AG09309 (cell line): ENCODE data around the gene RELN.

ENCODE experiments used
- DNase-seq: peaks from one replicate; pipeline ENCODE4 v3.0.0-alpha.2; 2010; ENCODE audit warnings: low read depth
- H3K4me3 ChIP-seq: 2 replicates; pipeline ENCODE4 v1.5.1; 2011; ENCODE audit warnings: mild to moderate bottlenecking, low read depth, low read length, moderate library complexity; ENCODE audit not compliant: control insufficient read depth
- TF ChIP-seq, protein P1 (sequence below): IDR thresholded peaks from 2 replicates; pipeline ENCODE4 v1.5.1; 2011; ENCODE audit warnings: mild to moderate bottlenecking, low read depth, low read length, inconsistent platforms; ENCODE audit not compliant: insufficient read depth, control insufficient read depth; ENCODE audit errors: missing control alignments

Gene RELN

DNA sequence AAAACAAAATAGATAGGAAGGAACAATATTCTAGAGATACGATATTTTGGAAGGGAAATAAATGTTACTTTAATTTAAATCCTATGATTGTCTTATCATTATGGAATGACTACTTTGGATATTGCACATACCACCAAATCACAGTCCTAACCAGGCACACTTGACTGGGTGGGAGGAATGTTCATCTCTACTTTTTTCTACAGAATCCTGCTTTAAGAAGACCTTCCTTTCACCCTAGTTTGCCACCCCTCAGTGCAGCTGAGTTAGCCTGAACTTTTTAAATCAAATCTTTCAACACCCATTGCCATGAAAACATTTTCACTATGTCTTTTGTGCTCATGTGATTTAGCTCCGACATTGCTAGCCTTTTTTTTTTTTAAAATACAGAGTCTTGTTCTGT, 38.1 kb downstream of the RELN start:
- no peak for DNase-seq
- TF ChIP-seq, protein P1, sequence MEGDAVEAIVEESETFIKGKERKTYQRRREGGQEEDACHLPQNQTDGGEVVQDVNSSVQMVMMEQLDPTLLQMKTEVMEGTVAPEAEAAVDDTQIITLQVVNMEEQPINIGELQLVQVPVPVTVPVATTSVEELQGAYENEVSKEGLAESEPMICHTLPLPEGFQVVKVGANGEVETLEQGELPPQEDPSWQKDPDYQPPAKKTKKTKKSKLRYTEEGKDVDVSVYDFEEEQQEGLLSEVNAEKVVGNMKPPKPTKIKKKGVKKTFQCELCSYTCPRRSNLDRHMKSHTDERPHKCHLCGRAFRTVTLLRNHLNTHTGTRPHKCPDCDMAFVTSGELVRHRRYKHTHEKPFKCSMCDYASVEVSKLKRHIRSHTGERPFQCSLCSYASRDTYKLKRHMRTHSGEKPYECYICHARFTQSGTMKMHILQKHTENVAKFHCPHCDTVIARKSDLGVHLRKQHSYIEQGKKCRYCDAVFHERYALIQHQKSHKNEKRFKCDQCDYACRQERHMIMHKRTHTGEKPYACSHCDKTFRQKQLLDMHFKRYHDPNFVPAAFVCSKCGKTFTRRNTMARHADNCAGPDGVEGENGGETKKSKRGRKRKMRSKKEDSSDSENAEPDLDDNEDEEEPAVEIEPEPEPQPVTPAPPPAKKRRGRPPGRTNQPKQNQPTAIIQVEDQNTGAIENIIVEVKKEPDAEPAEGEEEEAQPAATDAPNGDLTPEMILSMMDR, result no peak
- no peak overlapping the region for H3K4me3 ChIP-seq

GRCh38 chr7:103949374-103949773, 40.1 kb downstream of the RELN start:
- TF ChIP-seq, protein P1, result no peak

GRCh38 chr7:103947026-103947655, 42.3 kb downstream of the RELN start:
- H3K4me3 ChIP-seq, result no peak overlapping the region
- TF ChIP-seq, protein P1, result no peak
- no peak for DNase-seq

More at GRCh38 chr7:103949374-103949773, 40.1 kb downstream of the RELN start:
- no peak overlapping the region for H3K4me3 ChIP-seq
- no peak for DNase-seq

DNA sequence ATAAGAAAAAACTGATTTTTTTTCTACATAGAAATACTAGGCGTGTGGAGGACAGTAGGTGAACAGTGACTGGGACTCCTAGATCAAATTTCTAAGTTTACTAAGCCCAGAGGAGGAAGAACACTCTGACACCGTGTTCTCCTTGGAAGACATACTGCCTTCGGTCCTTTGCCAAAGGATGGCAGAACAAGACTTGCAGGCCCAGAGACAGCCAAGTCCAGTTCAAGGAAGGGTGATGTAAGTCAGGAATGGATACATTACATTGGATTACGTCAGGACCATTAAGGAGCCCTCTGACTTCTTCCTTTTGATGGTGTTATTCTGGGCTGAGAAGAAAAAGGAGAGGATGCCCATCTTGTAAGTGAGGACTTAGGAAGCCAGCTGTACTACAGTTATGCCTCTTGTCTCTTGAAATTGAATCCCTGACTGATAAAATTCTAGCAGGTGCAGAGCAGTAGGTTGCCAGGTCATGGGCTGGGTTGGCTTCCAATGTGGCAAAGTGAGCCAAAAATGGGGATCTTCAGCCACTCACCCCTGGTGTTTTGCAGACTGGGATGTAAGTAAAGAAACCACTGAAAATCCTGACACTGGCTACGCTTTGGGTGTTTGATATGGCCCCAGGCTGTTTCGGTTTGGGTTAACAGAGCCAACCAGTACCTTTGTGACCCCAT, 45.1 kb downstream of the RELN start:
- TF ChIP-seq, protein P1, result no peak
- H3K4me3 ChIP-seq, result no peak overlapping the region
- no peak for DNase-seq

GRCh38 chr7:103941976-103942375, 47.5 kb downstream of the RELN start:
- H3K4me3 ChIP-seq, result no peak overlapping the region
- no peak for DNase-seq
- TF ChIP-seq, protein P1, result no peak

GRCh38 chr7:103940382-103941268, 48.8 kb downstream of the RELN start:
- no peak for DNase-seq
- no peak overlapping the region for H3K4me3 ChIP-seq
- TF ChIP-seq, protein P1, result no peak
